H1 (cell line): ENCODE measurements around the gene FGF4.

ENCODE experiments used
- JUN ChIP-seq: IDR thresholded peaks from 2 replicates; pipeline ENCODE4 v1.6.1; 2011; ENCODE audit warnings: low read depth, mild to moderate bottlenecking, improper control_type of control experiment, low read length
- TF ChIP-seq, protein P1 (sequence below), 3 experiments: IDR thresholded peaks; 1 replicate in 2 of 3; 2 replicates in 1 of 3; pipeline versions ENCODE4 v1.5.1 to v1.6.1; 2011; ENCODE audit warnings: low read length in 3 of 3, mild to moderate bottlenecking in 3 of 3, inconsistent platforms in 2 of 3, low read depth in 1 of 3, moderate library complexity in 1 of 3; ENCODE audit not compliant: insufficient read depth in 1 of 3; ENCODE audit errors: control extremely low read depth in 1 of 3

DNA sequence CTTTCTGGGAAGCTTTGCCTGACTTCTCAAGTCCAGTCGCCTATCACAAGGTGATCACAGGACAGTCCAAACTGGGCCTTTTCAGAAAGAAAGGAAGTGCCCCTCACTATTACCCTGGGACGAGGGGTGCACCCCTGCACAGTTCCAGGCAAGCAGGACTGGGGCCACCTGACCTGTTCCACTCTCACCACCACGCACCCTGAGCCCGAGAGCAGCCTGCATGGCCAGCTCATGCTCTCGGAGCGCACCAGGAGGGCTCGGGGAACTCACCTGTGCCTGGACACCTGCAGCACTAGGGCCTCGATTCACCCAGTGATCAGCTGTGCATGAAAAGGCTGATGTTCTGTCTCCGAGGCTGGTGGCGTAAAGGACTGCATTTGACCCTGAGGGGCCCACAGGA lies 12.8 kb upstream of the FGF4 start:
- no peak for TF ChIP-seq JUN
- TF ChIP-seq, protein P1, sequence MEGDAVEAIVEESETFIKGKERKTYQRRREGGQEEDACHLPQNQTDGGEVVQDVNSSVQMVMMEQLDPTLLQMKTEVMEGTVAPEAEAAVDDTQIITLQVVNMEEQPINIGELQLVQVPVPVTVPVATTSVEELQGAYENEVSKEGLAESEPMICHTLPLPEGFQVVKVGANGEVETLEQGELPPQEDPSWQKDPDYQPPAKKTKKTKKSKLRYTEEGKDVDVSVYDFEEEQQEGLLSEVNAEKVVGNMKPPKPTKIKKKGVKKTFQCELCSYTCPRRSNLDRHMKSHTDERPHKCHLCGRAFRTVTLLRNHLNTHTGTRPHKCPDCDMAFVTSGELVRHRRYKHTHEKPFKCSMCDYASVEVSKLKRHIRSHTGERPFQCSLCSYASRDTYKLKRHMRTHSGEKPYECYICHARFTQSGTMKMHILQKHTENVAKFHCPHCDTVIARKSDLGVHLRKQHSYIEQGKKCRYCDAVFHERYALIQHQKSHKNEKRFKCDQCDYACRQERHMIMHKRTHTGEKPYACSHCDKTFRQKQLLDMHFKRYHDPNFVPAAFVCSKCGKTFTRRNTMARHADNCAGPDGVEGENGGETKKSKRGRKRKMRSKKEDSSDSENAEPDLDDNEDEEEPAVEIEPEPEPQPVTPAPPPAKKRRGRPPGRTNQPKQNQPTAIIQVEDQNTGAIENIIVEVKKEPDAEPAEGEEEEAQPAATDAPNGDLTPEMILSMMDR (IDR thresholded peaks at IDR 0.05; ENCODE audit: control extremely low read depth in 1 of 3, insufficient read depth in 1 of 3, low read depth in 1 of 3, low read length in 3 of 3): no peak
